GM18499 (cell line): ENCODE results near the gene SLC2A4.
A peak's percentile ranks its signal among the peaks of the same experiment; 100 is the strongest.
"Not testable (repeated sequence)": the region's sequence is repeated elsewhere in the genome, so short reads cannot be mapped to it uniquely, and the experiment has no call there.

Experiments used
- ATAC-seq: cut with Tn5 transposase; IDR thresholded peaks from one replicate; pipeline ENCODE4 v1.9.1; 2021; ENCODE audit warnings: moderate number of reproducible peaks; ENCODE audit not compliant: insufficient read depth, unreplicated experiment

Gene SLC2A4

GRCh38 chr17:7318121-7318860 lies 36.8 kb downstream of the SLC2A4 start:
- no peak for ATAC-seq

DNA sequence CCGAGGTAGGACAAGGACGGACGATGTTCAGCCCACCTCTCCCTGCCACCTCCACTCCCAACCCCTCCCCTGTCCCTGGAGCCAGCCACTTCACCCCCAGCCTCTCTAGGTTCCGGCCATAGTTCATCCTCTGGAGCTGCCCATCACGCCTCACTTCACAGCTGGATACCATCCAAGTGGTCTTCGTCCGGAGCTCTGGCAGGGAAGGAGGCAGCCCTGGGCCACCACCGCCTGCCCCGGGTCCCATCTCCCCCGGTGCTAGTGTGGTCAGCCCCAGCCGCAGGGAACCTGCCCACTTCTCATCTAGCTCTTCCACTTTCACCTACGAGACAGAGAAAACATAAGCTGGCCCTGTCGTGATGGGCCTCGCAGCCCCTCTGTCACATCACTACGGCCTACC lies 39.9 kb downstream of the SLC2A4 start:
- no peak for ATAC-seq

GRCh38 chr17:7322520-7323194 lies 41.1 kb downstream of the SLC2A4 start:
- ATAC-seq = no peak

GRCh38 chr17:7323731-7324437 lies 42.4 kb downstream of the SLC2A4 start:
- ATAC-seq = no peak

- ATAC-seq = no peak
Observed at GRCh38 chr17:7324438-7324779, 42.9 kb downstream of the SLC2A4 start.

DNA sequence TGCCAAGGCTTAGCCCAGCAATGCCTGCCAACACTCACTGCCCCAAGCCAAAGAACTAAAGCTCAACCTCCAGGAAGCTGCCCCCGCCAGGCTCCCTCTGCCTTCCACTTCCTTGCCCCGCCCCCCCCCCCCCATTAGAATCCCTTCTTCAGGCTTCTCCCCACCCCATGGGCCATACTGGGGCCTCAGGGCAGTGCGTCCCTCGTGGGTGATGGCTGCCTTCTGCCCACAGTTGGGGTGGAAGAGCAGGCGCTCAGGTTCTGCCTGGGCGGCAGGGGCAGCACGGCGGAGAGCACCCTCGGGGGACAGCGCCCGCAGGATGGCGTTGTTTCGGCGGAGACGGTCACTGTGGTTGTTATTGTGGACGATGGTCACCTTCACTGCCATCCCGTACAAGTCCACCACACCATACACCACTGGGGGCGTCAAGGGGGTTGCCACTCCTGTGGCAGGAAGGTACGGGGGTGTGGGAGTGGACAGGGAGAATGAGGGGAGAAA lies 43.6 kb downstream of the SLC2A4 start:
- ATAC-seq = no peak

DNA sequence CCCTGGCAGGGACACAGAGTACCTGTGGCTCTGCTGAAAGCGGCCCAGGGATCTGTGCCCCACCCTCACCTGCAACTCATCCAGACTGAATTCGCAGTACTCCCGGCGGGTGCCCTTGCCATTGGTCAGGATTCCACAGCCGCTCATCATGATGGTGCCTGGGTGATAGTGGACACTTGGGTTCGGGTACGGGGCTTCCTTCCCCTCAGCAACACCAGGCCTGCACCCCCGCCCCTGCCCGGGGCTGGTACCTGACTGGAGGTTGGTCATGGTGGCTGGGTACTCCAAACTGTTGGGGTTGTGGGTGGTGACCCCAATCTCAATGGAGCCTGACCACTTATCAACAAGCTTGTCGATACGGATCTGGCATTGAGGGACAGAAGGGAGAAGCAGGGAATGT lies 44.7 kb downstream of the SLC2A4 start:
- no peak for ATAC-seq

DNA sequence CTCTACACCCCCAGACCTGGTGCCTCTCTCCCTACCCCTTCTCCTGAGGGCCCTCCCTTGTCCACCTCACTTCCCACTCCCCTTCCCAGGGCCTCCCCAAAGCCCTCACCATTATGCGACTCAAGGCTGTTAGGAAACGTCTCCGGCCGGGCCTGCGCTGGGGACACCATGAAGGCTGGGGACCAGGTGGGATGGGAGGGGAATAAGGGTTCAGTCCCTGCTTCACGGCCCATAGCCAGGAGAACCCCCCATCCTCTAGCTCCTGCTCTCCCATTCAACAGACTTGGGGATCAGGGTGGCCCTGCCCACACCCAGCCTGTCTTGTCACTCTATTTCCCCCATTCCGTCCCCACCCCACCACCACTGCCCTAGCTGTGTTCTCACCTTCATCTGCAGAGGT lies 45.5 kb downstream of the SLC2A4 start:
- no peak for ATAC-seq

- ATAC-seq = no peak
Observed at GRCh38 chr17:7327501-7327900, 46.0 kb downstream of the SLC2A4 start.

DNA sequence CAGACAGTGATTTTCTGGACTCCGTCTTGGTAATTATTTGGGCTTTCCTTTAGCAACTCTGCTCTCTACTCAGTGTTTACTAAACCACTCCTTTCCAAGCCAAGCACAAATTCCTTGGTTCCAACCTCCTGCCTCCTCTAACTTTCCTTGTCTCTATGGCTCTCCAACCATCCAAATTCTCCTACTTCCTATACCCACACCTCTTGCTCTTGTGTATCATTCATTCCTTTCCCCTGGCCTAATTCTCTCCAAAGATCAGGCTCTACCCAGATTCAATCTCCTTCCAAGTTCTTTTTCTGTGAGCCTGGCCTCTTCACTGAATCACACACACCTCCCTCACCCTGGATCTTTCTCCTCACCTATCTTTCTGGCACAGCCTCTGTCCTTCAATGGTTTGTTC lies 46.5 kb downstream of the SLC2A4 start:
- no peak for ATAC-seq

GRCh38 chr17:7328840-7329373 lies 47.4 kb downstream of the SLC2A4 start, which contains the start of gene NEURL4:
TSS of gene NEURL4 (minus strand) at chr17:7329335. CDS start at chr17:7329312, 23 bp downstream.
- peak; percentile 6 for ATAC-seq

DNA sequence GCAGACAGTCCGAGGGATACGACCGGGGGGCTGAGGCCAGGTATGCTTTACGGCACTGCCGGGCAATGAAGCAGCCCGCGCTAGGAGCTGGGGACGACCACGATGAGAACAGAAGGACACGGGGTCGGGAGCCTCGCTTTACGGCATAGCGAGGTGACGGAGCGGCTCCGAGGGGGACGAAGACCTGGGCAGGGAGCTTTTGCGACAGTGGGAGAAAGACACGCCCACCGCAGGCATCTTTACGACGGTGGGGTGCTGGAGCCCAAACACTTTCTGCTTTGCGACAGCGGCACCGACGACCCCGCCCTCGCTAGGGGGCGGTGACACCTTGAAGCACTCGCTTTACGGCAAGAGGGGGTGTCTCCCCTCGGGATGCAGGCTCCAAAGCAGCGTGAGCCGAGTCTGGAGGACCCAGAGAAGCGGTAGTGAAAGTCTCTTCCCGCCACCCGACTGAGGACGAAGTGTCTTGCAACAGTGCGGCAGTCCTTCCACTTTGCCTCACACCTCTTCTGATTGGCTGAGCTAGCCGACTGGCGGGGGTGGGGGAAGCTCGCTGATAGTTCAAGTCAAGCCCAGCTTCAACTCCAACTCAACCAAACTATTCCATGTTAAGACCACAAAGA lies 48.0 kb downstream of the SLC2A4 start:
- peak; percentile 40 for ATAC-seq

DNA sequence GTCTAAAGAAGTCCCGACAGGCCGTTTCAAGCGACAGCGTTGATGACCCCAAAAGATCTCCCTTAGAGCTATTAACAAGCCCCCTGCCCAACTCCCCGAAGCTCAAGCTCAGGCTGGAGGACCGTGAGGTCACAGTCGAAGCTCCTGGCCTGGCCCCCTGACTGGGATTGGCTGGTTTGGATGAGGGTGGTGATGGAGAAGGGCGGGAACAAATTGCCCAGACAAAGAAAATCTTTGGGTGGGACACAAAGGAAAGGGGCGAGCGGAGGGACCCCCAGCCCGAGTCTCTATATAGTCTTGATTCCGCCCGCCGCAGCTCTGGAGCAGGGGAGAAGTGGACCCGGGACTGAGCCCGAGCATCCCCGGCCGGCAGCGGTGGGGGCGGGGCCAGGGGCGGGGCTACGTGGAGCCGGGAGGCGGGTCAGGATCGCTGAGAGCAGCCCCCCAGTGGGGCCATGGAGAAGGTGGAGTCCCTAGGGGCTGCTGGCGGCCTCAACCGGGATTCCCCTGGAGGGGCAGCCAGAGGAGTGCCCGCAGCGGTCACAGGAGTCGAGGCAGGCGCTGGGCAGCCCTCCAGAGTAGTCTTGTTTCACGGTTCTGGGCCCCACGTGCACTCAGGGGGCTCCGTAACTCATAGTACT lies 48.6 kb downstream of the SLC2A4 start:
- ATAC-seq = no peak

DNA sequence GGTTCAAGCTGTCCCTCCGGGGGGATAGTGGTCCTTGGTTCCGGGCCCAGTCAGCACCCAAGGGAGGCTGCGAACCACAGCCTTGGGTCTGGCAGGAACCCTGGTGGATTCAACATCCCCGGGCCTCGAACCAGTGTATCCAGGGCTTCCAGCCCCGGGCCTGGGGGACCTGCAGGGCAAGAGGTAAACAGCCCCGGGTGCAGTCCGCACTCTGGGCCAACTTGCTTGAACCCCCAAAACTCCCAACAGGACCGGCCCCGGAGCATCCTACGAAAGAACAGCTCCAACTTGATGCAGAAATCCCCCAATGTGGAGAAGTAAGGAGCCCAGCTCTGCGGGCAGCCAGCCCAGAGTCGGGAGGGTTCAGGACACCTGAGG lies 49.1 kb downstream of the SLC2A4 start:
- no peak for ATAC-seq

- no peak for ATAC-seq
Observed at GRCh38 chr17:7332111-7332510, 50.6 kb downstream of the SLC2A4 start.

DNA sequence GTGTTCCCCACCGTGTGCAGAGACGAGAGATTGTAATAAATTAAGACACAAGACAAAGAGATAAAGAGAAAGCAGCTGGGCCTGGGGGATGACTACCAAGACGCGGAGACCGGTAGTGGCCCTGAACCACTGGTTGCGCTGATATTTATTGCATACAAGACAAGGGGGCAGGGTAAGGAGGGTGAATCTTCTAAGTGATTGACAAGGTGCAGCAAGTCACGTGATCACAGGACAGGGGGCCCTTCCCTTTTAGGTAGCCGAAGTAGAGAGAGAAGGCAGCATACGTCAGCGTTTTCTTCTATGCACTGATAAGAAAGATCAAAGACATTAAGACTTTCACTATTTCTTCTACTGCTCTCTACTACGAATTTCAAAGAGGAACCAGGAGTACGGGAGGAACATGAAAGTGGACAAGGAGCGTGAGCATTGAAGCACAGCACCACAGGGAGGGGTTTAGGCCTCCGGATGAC lies 51.1 kb downstream of the SLC2A4 start:
- not testable (repeated sequence) for ATAC-seq

- no peak for ATAC-seq
Observed at GRCh38 chr17:7334938-7335538, 53.5 kb downstream of the SLC2A4 start.

- ATAC-seq = not testable (repeated sequence)
Observed at GRCh38 chr17:7335765-7336164, 54.2 kb downstream of the SLC2A4 start.
